GM12801 (cell line): Measurements from ENCODE around the gene MAPRE2.

Source experiments
- CTCF ChIP-seq: IDR thresholded peaks from one replicate; pipeline ENCODE4 v1.5.1; 2011; ENCODE audit warnings: control low read depth; ENCODE audit not compliant: insufficient read length; ENCODE audit errors: extremely low read depth

The MAPRE2 gene

GRCh38 chr18:35118641-35119040 lies 77.4 kb downstream of the MAPRE2 start:
- TF ChIP-seq CTCF = no peak

- TF ChIP-seq CTCF = no peak
These were observed 79.8 kb downstream of the MAPRE2 start for GRCh38 chr18:35121038-35121437.

GRCh38 chr18:35121531-35121930 lies 80.3 kb downstream of the MAPRE2 start:
- TF ChIP-seq CTCF = no peak

GRCh38 chr18:35122586-35123224 lies 81.5 kb downstream of the MAPRE2 start:
- no peak for TF ChIP-seq CTCF

GRCh38 chr18:35123811-35124210 lies 82.6 kb downstream of the MAPRE2 start:
- no peak for TF ChIP-seq CTCF

GRCh38 chr18:35127201-35127600 lies 86.0 kb downstream of the MAPRE2 start:
- TF ChIP-seq CTCF = no peak

GRCh38 chr18:35128675-35129074 lies 87.5 kb downstream of the MAPRE2 start:
- no peak for TF ChIP-seq CTCF
